HG03108 (cell line): ENCODE measurements around the gene TKTL1.

Source experiments
- ATAC-seq: cut with Tn5 transposase; IDR thresholded peaks from one replicate; pipeline ENCODE4 v1.9.1; 2021; ENCODE audit warnings: moderate library complexity; ENCODE audit not compliant: unreplicated experiment

TKTL1 gene

DNA sequence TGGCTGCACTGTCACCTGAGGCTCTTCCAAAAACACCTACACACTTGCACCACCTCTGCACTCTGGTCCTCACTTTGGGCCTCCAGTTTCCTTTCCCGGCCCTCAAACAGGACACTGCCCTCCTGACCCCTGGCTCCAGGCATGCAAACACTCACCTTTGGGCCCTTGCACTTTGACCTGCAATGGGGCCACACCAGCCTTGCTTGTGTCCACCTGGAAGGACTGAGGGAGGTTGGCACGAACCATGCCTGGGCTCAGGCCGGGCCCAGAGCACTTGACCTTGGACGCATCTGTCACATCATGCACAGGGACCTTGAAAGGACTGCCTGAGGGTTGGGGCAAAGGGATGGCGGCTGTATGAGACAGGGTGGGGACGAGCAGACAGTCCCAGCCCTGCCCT is 63.2 kb downstream of the TKTL1 start:
- ATAC-seq: no peak

GRCh38 chrX:154359362-154360154 is 64.0 kb downstream of the TKTL1 start:
- ATAC-seq: no peak

DNA sequence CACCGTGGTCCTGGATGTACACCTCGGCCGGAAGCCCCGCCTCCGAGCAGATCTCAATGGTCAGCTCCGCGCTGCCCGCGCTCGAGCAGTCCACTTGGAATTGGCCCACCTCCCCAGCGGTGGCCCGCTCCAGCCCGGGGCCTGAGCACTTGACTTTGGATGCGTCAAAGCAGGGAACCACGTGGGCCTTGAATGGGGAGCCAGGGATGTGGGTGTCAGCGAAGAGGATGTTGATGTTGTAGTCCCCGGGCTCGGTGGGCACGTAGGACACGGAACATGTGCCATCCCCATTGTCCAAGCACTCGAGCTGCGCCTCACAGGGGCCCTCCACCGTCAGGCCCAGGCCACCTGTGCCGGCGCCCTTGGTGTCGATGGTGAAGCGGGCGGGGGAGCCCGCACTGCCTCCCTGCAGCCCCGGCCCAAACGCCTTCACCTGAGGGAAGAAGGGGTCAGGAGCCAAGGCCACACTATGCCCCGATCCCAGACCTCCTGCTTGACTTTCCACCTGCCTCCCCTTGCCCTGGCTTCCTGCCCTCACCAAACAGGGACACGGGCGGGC is 64.6 kb downstream of the TKTL1 start:
- no peak for ATAC-seq

GRCh38 chrX:154362085-154362742 is 66.6 kb downstream of the TKTL1 start:
- no peak for ATAC-seq

DNA sequence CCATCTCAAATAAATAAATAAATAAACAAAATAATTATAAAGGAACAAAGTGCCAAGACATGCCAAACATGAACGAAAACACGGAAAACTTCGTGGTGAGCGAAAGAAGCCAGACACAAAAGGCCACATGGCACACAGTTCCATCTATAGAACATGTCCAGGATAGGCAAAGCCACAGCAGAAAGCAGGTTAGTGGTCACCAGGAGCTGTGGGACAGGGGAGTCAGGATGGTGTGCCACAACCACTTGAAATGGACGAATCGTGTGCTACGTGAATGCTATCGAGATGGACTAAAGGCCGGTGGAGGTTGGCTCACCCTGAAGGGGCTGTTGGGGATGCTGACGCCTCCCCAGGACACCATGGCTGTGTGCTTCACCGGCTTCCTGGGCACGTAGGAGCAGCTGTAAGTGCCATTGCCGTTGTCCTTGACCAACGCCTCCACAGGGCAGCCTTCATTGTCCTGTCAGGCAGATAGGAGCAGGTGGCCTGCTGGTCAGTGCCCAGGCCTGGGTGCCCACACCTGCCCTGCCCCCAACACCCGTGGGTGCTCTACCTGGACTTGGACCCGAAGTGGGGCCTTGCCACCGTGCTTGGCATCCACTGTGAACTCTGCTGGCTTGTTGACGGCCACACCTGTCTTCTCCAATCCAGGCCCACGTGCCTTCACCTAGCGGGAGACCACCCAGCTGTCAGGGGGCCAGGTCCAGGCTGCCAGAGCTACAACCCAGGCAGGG is 68.3 kb downstream of the TKTL1 start:
- ATAC-seq: no peak

DNA sequence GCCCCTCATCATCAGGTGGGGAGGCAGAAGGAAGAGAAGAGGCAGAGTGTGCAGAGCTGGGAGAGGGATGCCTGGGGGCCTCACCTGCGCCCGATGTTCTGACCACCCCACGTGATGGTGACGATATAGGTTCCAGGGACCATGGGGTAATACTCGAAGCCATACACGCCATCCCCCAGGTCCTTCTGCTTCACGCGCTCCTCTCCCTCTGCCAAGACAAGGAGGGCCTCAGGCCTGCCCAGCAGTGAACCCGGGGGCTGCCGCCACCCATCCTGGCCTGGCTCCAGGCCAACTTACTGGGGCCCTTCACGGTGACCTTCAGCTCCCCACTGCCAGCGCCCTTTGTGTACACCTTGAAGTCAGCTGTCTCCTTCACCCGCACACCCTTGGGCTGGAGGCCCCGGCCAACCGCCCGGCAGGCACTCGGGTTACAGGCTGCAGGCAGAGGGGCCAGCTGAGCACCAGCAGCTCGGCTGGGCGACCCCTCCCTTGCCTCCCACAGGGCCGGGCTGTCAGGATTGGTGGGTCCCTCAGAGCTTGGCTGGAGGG is 69.5 kb downstream of the TKTL1 start:
- ATAC-seq: no peak

- no peak for ATAC-seq
Measured at GRCh38 chrX:154365997-154366665, 70.5 kb downstream of the TKTL1 start.

- ATAC-seq: no peak
Measured at GRCh38 chrX:154366666-154367055, 71.1 kb downstream of the TKTL1 start.

DNA sequence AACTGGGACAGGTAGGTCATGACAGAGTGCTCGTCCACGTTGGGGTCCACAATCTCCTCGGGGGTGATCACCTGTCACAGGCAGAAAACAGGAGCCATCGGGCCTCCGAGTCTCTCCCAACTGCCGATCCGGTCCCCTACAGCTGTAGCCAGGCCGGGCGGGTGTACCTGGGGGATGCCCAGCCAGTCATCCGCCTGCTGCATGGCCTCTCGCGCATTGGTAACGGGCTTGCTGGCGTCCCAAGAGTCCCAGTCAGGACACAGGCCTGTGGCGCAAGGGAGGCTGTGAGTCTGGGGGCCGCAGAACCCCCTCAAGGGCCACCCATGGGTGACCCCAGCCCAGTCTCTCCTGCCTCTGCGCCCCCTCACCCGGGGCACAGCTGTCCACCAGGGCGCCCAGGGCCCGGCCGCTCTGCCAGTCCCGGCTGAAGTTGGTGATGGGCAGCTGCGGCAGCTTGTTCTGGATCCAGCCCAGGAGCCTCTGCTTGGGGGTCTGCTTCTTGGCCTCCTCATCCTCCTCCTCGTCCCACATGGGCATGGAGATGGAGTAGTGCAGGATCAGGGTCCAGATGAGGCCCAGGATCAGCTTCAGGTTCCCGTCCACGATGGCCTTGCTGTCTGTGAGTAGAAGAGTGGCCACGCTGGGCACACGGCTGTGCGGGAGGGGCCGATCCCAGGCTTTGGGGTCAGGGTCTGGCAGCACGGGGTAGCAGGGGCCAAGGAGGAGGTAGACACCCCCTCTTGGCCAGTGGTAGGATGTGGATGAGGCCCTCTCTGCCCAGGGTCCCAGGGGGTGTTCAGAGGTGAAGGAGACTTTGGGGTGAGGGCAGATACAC is 72.1 kb downstream of the TKTL1 start:
- no peak for ATAC-seq

GRCh38 chrX:154368630-154369448 is 73.2 kb downstream of the TKTL1 start:
- no peak for ATAC-seq

GRCh38 chrX:154369449-154370299 is 74.1 kb downstream of the TKTL1 start:
- ATAC-seq: no peak

GRCh38 chrX:154370300-154371016 is 74.9 kb downstream of the TKTL1 start:
- ATAC-seq: no peak

GRCh38 chrX:154371017-154371788 is 75.6 kb downstream of the TKTL1 start:
- ATAC-seq: peak; percentile 46

- ATAC-seq: no peak
Measured at GRCh38 chrX:154371789-154372300, 76.2 kb downstream of the TKTL1 start.

DNA sequence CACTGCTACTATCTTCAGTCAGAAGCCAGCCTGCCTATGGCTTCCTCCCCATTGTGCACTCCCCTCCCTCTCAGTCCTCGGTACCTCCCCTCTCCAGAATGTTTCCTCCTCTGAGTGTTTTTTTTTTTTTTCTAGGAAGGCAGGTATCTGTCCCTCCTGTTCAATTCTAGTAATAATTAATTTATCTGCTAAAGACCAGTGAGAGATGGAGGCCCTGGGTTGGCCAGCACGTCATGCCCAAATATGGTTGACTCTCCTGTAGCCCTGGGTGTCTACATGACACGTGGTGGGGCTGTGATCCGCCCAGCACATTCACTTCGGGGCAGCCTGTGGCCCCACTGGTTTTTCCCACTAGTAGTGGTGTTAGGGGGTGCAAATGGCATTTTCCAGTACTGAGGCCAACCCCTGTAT is 77.0 kb downstream of the TKTL1 start:
- no peak for ATAC-seq
